ENCODE results near the gene STK39.
"Not testable (repeated sequence)": the region's sequence is repeated elsewhere in the genome, so short reads cannot be mapped to it uniquely, and the experiment has no call there.

STK39 gene

GRCh38 chr2:168087401-168087800, 160.0 kb downstream of the STK39 start:
- Histone ChIP-seq H3K4me3 (ENCODE audit: low read depth in 1 of 2, low read length in 2 of 2) (no peak overlapping the region), H3K36me3 (ENCODE audit: insufficient read depth, low read length) (no peaks in the 10 kb centered on the region), H3K4me1 (ENCODE audit: insufficient read depth, low read length) (peaks cover 9% of the 10 kb centered on the region), H3K9me3 (ENCODE audit: low read length) (no peaks in the 10 kb centered on the region), H3K9ac (ENCODE audit: low read length) (no peak overlapping the region), H3K27ac (ENCODE audit: low read depth, low read length) (no peak overlapping the region), H3K27me3 (ENCODE audit: control insufficient read depth in 1 of 2, insufficient read depth in 2 of 2, low read length in 2 of 2) (no peaks in the 10 kb centered on the region)

GRCh38 chr2:168086851-168087250, 160.5 kb downstream of the STK39 start:
- Histone ChIP-seq H3K27me3 (ENCODE audit: control insufficient read depth in 1 of 2, insufficient read depth in 2 of 2, low read length in 2 of 2) (no peaks in the 10 kb centered on the region), H3K36me3 (ENCODE audit: insufficient read depth, low read length) (no peaks in the 10 kb centered on the region), H3K4me1 (ENCODE audit: insufficient read depth, low read length) (peaks cover 9% of the 10 kb centered on the region), H3K4me3 (ENCODE audit: low read depth in 1 of 2, low read length in 2 of 2) (no peak overlapping the region), H3K27ac (ENCODE audit: low read depth, low read length) (no peak overlapping the region), H3K9me3 (ENCODE audit: low read length) (no peaks in the 10 kb centered on the region), H3K9ac (ENCODE audit: low read length) (no peak overlapping the region)

- Histone ChIP-seq H3K9me3 (ENCODE audit: low read length) (no peaks in the 10 kb centered on the region), H3K36me3 (ENCODE audit: insufficient read depth, low read length) (no peaks in the 10 kb centered on the region), H3K27me3 (ENCODE audit: control insufficient read depth in 1 of 2, insufficient read depth in 2 of 2, low read length in 2 of 2) (no peaks in the 10 kb centered on the region), H3K4me3 (ENCODE audit: low read depth in 1 of 2, low read length in 2 of 2) (no peak overlapping the region), H3K27ac (ENCODE audit: low read depth, low read length) (no peak overlapping the region), H3K4me1 (ENCODE audit: insufficient read depth, low read length) (peaks cover 9% of the 10 kb centered on the region), H3K9ac (ENCODE audit: low read length) (no peak overlapping the region)
These were observed 161.5 kb downstream of the STK39 start for GRCh38 chr2:168085801-168086361.

GRCh38 chr2:168084288-168084687, 163.1 kb downstream of the STK39 start:
- peaks cover 9% of the 10 kb centered on the region for H3K4me1 ChIP-seq (ENCODE audit: insufficient read depth, low read length)
- no peaks in the 10 kb centered on the region for H3K36me3 ChIP-seq (ENCODE audit: insufficient read depth, low read length)
- H3K9ac ChIP-seq (ENCODE audit: low read length), result no peak overlapping the region
- H3K27me3 ChIP-seq (ENCODE audit: control insufficient read depth in 1 of 2, insufficient read depth in 2 of 2, low read length in 2 of 2), result no peaks in the 10 kb centered on the region
- no peak overlapping the region for H3K27ac ChIP-seq (ENCODE audit: low read depth, low read length)
- no peaks in the 10 kb centered on the region for H3K9me3 ChIP-seq (ENCODE audit: low read length)
- no peak overlapping the region for H3K4me3 ChIP-seq (ENCODE audit: low read depth in 1 of 2, low read length in 2 of 2)

- H3K9ac ChIP-seq (ENCODE audit: low read length); H3K4me1 ChIP-seq (ENCODE audit: insufficient read depth, low read length); H3K9me3 ChIP-seq (ENCODE audit: low read length); H3K4me3 ChIP-seq (ENCODE audit: low read depth in 1 of 2, low read length in 2 of 2); H3K27me3 ChIP-seq (ENCODE audit: control insufficient read depth in 1 of 2, insufficient read depth in 2 of 2, low read length in 2 of 2); H3K36me3 ChIP-seq (ENCODE audit: insufficient read depth, low read length); H3K27ac ChIP-seq (ENCODE audit: low read depth, low read length): not testable (repeated sequence)
These were observed 165.9 kb downstream of the STK39 start for GRCh38 chr2:168081452-168081851.

GRCh38 chr2:168079236-168079635, 168.2 kb downstream of the STK39 start:
- Histone ChIP-seq H3K9me3 (ENCODE audit: low read length) (no peaks in the 10 kb centered on the region), H3K27ac (ENCODE audit: low read depth, low read length) (no peak overlapping the region), H3K4me1 (ENCODE audit: insufficient read depth, low read length) (no peaks in the 10 kb centered on the region), H3K9ac (ENCODE audit: low read length) (no peak overlapping the region), H3K4me3 (ENCODE audit: low read depth in 1 of 2, low read length in 2 of 2) (no peak overlapping the region), H3K36me3 (ENCODE audit: insufficient read depth, low read length) (no peaks in the 10 kb centered on the region), H3K27me3 (ENCODE audit: control insufficient read depth in 1 of 2, insufficient read depth in 2 of 2, low read length in 2 of 2) (no peaks in the 10 kb centered on the region)

GRCh38 chr2:168076731-168077130, 170.7 kb downstream of the STK39 start:
- no peak overlapping the region for H3K27ac ChIP-seq (ENCODE audit: low read depth, low read length)
- no peak overlapping the region for H3K9ac ChIP-seq (ENCODE audit: low read length)
- H3K4me1 ChIP-seq (ENCODE audit: insufficient read depth, low read length), result no peaks in the 10 kb centered on the region
- no peaks in the 10 kb centered on the region for H3K27me3 ChIP-seq (ENCODE audit: control insufficient read depth in 1 of 2, insufficient read depth in 2 of 2, low read length in 2 of 2)
- no peak overlapping the region for H3K4me3 ChIP-seq (ENCODE audit: low read depth in 1 of 2, low read length in 2 of 2)
- H3K9me3 ChIP-seq (ENCODE audit: low read length), result no peaks in the 10 kb centered on the region
- H3K36me3 ChIP-seq (ENCODE audit: insufficient read depth, low read length), result peaks cover 9% of the 10 kb centered on the region

- H3K9ac ChIP-seq (ENCODE audit: low read length), result no peak overlapping the region
- no peaks in the 10 kb centered on the region for H3K9me3 ChIP-seq (ENCODE audit: low read length)
- no peaks in the 10 kb centered on the region for H3K27me3 ChIP-seq (ENCODE audit: control insufficient read depth in 1 of 2, insufficient read depth in 2 of 2, low read length in 2 of 2)
- no peak overlapping the region for H3K27ac ChIP-seq (ENCODE audit: low read depth, low read length)
- no peak overlapping the region for H3K4me3 ChIP-seq (ENCODE audit: low read depth in 1 of 2, low read length in 2 of 2)
- H3K4me1 ChIP-seq (ENCODE audit: insufficient read depth, low read length), result no peaks in the 10 kb centered on the region
- peaks cover 9% of the 10 kb centered on the region for H3K36me3 ChIP-seq (ENCODE audit: insufficient read depth, low read length)
These were observed 171.9 kb downstream of the STK39 start for GRCh38 chr2:168075446-168075845.

GRCh38 chr2:168072626-168073303, 174.6 kb downstream of the STK39 start:
- H3K9me3 ChIP-seq (ENCODE audit: low read length), result no peaks in the 10 kb centered on the region
- no peak overlapping the region for H3K4me3 ChIP-seq (ENCODE audit: low read depth in 1 of 2, low read length in 2 of 2)
- H3K4me1 ChIP-seq (ENCODE audit: insufficient read depth, low read length), result no peaks in the 10 kb centered on the region
- no peak overlapping the region for H3K9ac ChIP-seq (ENCODE audit: low read length)
- no peak overlapping the region for H3K27ac ChIP-seq (ENCODE audit: low read depth, low read length)
- peaks cover 9% of the 10 kb centered on the region for H3K36me3 ChIP-seq (ENCODE audit: insufficient read depth, low read length)
- H3K27me3 ChIP-seq (ENCODE audit: control insufficient read depth in 1 of 2, insufficient read depth in 2 of 2, low read length in 2 of 2), result no peaks in the 10 kb centered on the region

- Histone ChIP-seq H3K36me3 (ENCODE audit: insufficient read depth, low read length) (no peaks in the 10 kb centered on the region), H3K4me1 (ENCODE audit: insufficient read depth, low read length) (no peaks in the 10 kb centered on the region), H3K27me3 (ENCODE audit: control insufficient read depth in 1 of 2, insufficient read depth in 2 of 2, low read length in 2 of 2) (no peaks in the 10 kb centered on the region), H3K4me3 (ENCODE audit: low read depth in 1 of 2, low read length in 2 of 2) (no peak overlapping the region), H3K27ac (ENCODE audit: low read depth, low read length) (no peak overlapping the region), H3K9me3 (ENCODE audit: low read length) (no peaks in the 10 kb centered on the region), H3K9ac (ENCODE audit: low read length) (no peak overlapping the region)
These were observed 183.1 kb downstream of the STK39 start for GRCh38 chr2:168064011-168064998.

GRCh38 chr2:168062936-168063335, 184.5 kb downstream of the STK39 start:
- H3K9ac ChIP-seq (ENCODE audit: low read length), result no peak overlapping the region
- H3K9me3 ChIP-seq (ENCODE audit: low read length), result no peaks in the 10 kb centered on the region
- H3K36me3 ChIP-seq (ENCODE audit: insufficient read depth, low read length), result no peaks in the 10 kb centered on the region
- H3K27ac ChIP-seq (ENCODE audit: low read depth, low read length), result no peak overlapping the region
- no peaks in the 10 kb centered on the region for H3K27me3 ChIP-seq (ENCODE audit: control insufficient read depth in 1 of 2, insufficient read depth in 2 of 2, low read length in 2 of 2)
- no peak overlapping the region for H3K4me3 ChIP-seq (ENCODE audit: low read depth in 1 of 2, low read length in 2 of 2)
- H3K4me1 ChIP-seq (ENCODE audit: insufficient read depth, low read length), result no peaks in the 10 kb centered on the region

Measured in muscle layer of colon (tissue), 2 donors.